Endothelial cell of umbilical vein (primary cell): ENCODE data around the gene PDGFA. TPM values are rescaled to one million over a fixed set of nuclear protein-coding genes. Genes with fewer than 3 reads are reported as not detected.
A peak's percentile ranks its signal among the peaks of the same experiment; 100 is the strongest.

ENCODE experiments used
- BruUV-seq: library from RNA; stranded (reverse); fragments of 400-500 nt; replicated peaks from 2 replicates; lab custom pipeline; 2021; lab: Mats Ljungman, UMichigan
- CTCF ChIA-PET: fragments of 300-600, 350-600 bp; sonication (Branson Sonifier 250); formaldehyde crosslinking; loops from one replicate; lab custom pipeline; 2021; ENCODE audit warnings: antibody characterized with exemption, inconsistent platforms; lab: Charles Lee
- POLR2A ChIA-PET: fragments of 300-600, 350-600 bp; sonication (Branson Sonifier 250); formaldehyde crosslinking; loops from one replicate; lab custom pipeline; 2021; ENCODE audit warnings: antibody characterized with exemption, inconsistent platforms; lab: Charles Lee
- DNase-seq: peaks from one replicate; pipeline ENCODE4 v3.0.0-alpha.2; 2011; ENCODE audit warnings: low read depth, low spot score
- FAIRE-seq: peaks from 2 replicates; lab custom pipeline; 2011; peaks lifted over from hg19 to GRCh38; lab: Jason Lieb, UNC
- H2AFZ ChIP-seq: 2 replicates; pipeline ENCODE4 v1.6.0; 2012; ENCODE audit warnings: low read depth, low read length, control low read depth, inconsistent platforms
- H3K27ac ChIP-seq: 2 replicates; pipeline ENCODE4 v1.5.1; 2011; ENCODE audit warnings: low read depth, mild to moderate bottlenecking, control low read depth, low read length, moderate library complexity; ENCODE audit not compliant: insufficient read depth
- H3K27me3 ChIP-seq, 2 experiments: 2 replicates each; pipeline versions ENCODE4 v1.6.0 to v1.6.1; 2011; ENCODE audit warnings: low read length in 2 of 2, mixed read lengths in 1 of 2; ENCODE audit not compliant: control insufficient read depth in 2 of 2, insufficient read depth in 2 of 2
- H3K36me3 ChIP-seq, 2 experiments: 2 replicates in 1 of 2; 3 replicates in 1 of 2; pipeline ENCODE4 v1.5.1; 2011; ENCODE audit warnings: low read length in 2 of 2, mild to moderate bottlenecking in 1 of 2, moderate library complexity in 1 of 2; ENCODE audit not compliant: control insufficient read depth in 2 of 2, insufficient read depth in 2 of 2; ENCODE audit errors: extremely low read depth in 1 of 2
- H3K4me1 ChIP-seq: 3 replicates; pipeline ENCODE4 v1.5.1; 2011; ENCODE audit warnings: mild to moderate bottlenecking, low read length; ENCODE audit not compliant: control insufficient read depth, insufficient read depth; ENCODE audit errors: extremely low read depth
- H3K4me2 ChIP-seq: 2 replicates; pipeline ENCODE4 v1.6.1; 2011; ENCODE audit warnings: low read length, control low read depth, mixed read lengths; ENCODE audit not compliant: insufficient read depth
- H3K4me3 ChIP-seq, 3 experiments: fragments of 200-600 bp in 1 of 3; sonication (generic), shearing (Covaris generic) in 1 of 3; replicated peaks in 1 of 3; 2 replicates each; pipeline ENCODE4 v1.5.1; 2011 to 2016; ENCODE audit warnings: control low read depth in 3 of 3, low read length in 3 of 3, mild to moderate bottlenecking in 2 of 3, inconsistent platforms in 1 of 3, low read depth in 1 of 3, moderate library complexity in 1 of 3; ENCODE audit not compliant: insufficient read depth in 1 of 3
- H3K79me2 ChIP-seq: 2 replicates; pipeline ENCODE4 v1.6.0; 2012; ENCODE audit warnings: low read length, inconsistent platforms; ENCODE audit not compliant: control insufficient read depth, insufficient read depth
- H3K9ac ChIP-seq: replicated peaks from 2 replicates; pipeline ENCODE3; 2011; ENCODE audit warnings: low read length, control low read depth; ENCODE audit not compliant: insufficient read depth; ENCODE audit errors: extremely low read depth
- H3K9me1 ChIP-seq: replicated peaks from 3 replicates; pipeline ENCODE4 v1.6.0; 2011; ENCODE audit warnings: mild to moderate bottlenecking, low read length; ENCODE audit not compliant: control insufficient read depth, insufficient read depth; ENCODE audit errors: extremely low read depth
- H3K9me3 ChIP-seq: replicated peaks from 2 replicates; pipeline ENCODE4 v1.5.1; 2012; ENCODE audit warnings: low read length, inconsistent platforms; ENCODE audit not compliant: control insufficient read depth, insufficient read depth
- H4K20me1 ChIP-seq: replicated peaks from 2 replicates; pipeline ENCODE3; 2011; ENCODE audit warnings: mild to moderate bottlenecking, low read length; ENCODE audit not compliant: control insufficient read depth, insufficient read depth; ENCODE audit errors: extremely low read depth
- EZH2 ChIP-seq: IDR thresholded peaks from 2 replicates; pipeline ENCODE4 v1.6.1; 2012; ENCODE audit warnings: borderline replicate concordance, low read depth, mild to moderate bottlenecking, moderate library complexity, low read length, inconsistent platforms; ENCODE audit not compliant: severe bottlenecking
- FOS ChIP-seq: IDR thresholded peaks from 2 replicates; pipeline ENCODE4 v1.6.1; 2011; ENCODE audit warnings: mild to moderate bottlenecking, low read length, moderate library complexity, borderline replicate concordance; ENCODE audit not compliant: insufficient read depth
- GATA2 ChIP-seq: IDR thresholded peaks from 2 replicates; pipeline ENCODE4 v1.7.0; 2011; ENCODE audit warnings: low read depth, mild to moderate bottlenecking, moderate library complexity, mixed read lengths, low read length; ENCODE audit not compliant: insufficient read length, insufficient read depth
- JUN ChIP-seq: IDR thresholded peaks from 2 replicates; pipeline ENCODE4 v1.6.1; 2011; ENCODE audit warnings: borderline replicate concordance, low read depth; ENCODE audit not compliant: insufficient read length, insufficient read depth
- MYC ChIP-seq: IDR thresholded peaks from one replicate; pipeline ENCODE4 v1.6.1; 2011; ENCODE audit warnings: mild to moderate bottlenecking, low read depth, low read length
- POLR2A ChIP-seq: IDR thresholded peaks from 2 replicates; pipeline ENCODE4 v1.6.1; 2012; ENCODE audit warnings: low read depth, mild to moderate bottlenecking, control low read depth, low read length
- POLR2AphosphoS5 ChIP-seq: IDR thresholded peaks from 2 replicates; pipeline ENCODE4 v1.6.1; 2012; ENCODE audit warnings: low read depth, mild to moderate bottlenecking, control low read depth, low read length, moderate library complexity; ENCODE audit not compliant: insufficient read depth
- dilution Hi-C: fragments of 300-500 bp; cut with MboI; formaldehyde crosslinking; loops from one replicate; pipeline ENCODE4 v1.15.0; 2019; ENCODE audit warnings: low sequenced_read_pairs; ENCODE audit not compliant: extremely low pct_ligation_motif_present
- intact Hi-C: fragments of 100-400 bp; cut with micrococcal nuclease; formaldehyde crosslinking; loops from one replicate; pipeline ENCODE4 v1.10.0; 2022
- polyA plus RNA-seq, 4 experiments: library from polyadenylated mRNA; depleted of rRNA in 3 of 4; stranded (reverse) in 3 of 4; unstranded in 1 of 4; fragments of >200 nt; gene quantifications; 2 replicates each; pipeline versions ENCODE4 v1.2.1 to v1.2.3, GENCODE V29; 2011 to 2012; ENCODE audit warnings: missing spikeins in 1 of 4
- total RNA-seq: library from RNA; stranded (reverse); gene quantifications from 2 replicates; pipeline ENCODE4 v1.2.3, GENCODE V29; 2021
- TF ChIP-seq, protein P1 (sequence below): IDR thresholded peaks from 2 replicates; pipeline ENCODE4 v1.6.1; 2011; ENCODE audit not compliant: insufficient read depth, insufficient read length
- TF ChIP-seq, protein P2 (sequence below), 2 donors: IDR thresholded peaks; 1 replicate in 1 of 2; 2 replicates in 1 of 2; pipeline ENCODE4 v1.5.1; 2011; ENCODE audit warnings: low read length in 2 of 2, mild to moderate bottlenecking in 2 of 2, moderate library complexity in 2 of 2, control low read depth in 1 of 2, inconsistent platforms in 1 of 2, low read depth in 1 of 2; ENCODE audit not compliant: insufficient read depth in 1 of 2; ENCODE audit errors: extremely low read depth in 1 of 2

PDGFA gene
- total and polyA plus RNA-seq, 2 donors (not counting 3 experiments of a cell fraction or from before 2014, with no cell fraction given): 17.4 to 62.4 TPM

DNA sequence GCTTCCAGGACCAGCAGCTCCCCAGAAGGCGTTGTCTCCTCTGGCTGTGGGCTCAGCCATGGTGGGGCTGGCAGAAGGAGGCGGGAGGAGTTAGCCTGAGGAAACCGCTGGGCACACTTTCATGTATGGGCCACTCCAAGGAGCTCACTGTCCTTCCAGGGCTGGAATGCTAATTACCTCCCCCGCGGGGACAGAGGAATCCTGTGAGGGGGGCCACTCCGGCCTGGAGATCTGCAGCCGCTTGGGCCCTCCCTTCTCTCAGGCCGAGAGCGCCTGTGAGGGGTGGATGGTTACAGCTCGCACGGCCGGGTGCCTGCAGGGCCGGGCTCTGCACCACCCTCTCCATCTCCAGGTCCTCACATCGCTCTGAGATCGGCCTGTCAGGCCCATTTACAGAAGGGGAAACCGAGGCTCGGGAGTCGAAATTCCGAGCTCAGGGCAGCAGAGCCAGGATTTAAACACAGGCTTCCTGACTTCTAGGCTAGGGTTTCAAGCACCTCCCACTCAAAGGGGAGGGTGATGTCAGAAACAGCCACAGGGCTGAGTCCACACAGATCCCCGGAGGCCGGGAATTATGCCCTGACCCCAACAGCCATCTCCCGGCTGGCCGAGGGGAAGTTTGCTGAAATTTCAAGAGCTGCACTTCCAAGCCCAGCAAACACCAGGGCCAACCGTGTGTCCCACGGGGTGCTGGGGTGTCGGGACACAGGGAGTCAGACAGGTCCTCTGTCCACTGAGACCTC is 59.1 kb downstream of the PDGFA start:
- peak overlapping the region; percentile 9 for H3K4me2 ChIP-seq
- H3K9ac ChIP-seq: no peak overlapping the region
- BruUV-seq: no TSS peak
- H2AFZ ChIP-seq: peak overlapping the region; percentile 75
- H3K79me2 ChIP-seq: no peaks in the 10 kb centered on the region
- H3K9me3 ChIP-seq: no peaks in the 10 kb centered on the region
- POLR2A ChIA-PET: interaction anchor here (1.4 kb wide), 1 partner anchor 11 kb away, joined by 4 read pairs; no protein-coding TSS in a partner anchor
- TF ChIP-seq POLR2AphosphoS5: no peak
- intact Hi-C loops: loop anchor here (2.0 kb wide), 2 partner anchors 60 to 144 kb away; no protein-coding TSS in a partner anchor
- CTCF ChIA-PET: interaction anchor here (0.8 to 2.3 kb wide), 7 partner anchors 9 to 127 kb away, joined by 3 to 14 read pairs (median 7); no protein-coding TSS in a partner anchor
- H3K9me1 ChIP-seq: no peaks in the 10 kb centered on the region
- H3K4me1 ChIP-seq: peaks cover 38% of the 10 kb centered on the region
- FAIRE-seq: peak; percentile 89
- no peaks in the 10 kb centered on the region for H3K27me3 ChIP-seq
- peak; percentile 53 for DNase-seq
- no peak overlapping the region for H3K4me3 ChIP-seq
- no peaks in the 10 kb centered on the region for H3K36me3 ChIP-seq
- H4K20me1 ChIP-seq: no peaks in the 10 kb centered on the region
- H3K27ac ChIP-seq: peak overlapping the region; percentile 66
- dilution Hi-C loops: no loop called here

DNA sequence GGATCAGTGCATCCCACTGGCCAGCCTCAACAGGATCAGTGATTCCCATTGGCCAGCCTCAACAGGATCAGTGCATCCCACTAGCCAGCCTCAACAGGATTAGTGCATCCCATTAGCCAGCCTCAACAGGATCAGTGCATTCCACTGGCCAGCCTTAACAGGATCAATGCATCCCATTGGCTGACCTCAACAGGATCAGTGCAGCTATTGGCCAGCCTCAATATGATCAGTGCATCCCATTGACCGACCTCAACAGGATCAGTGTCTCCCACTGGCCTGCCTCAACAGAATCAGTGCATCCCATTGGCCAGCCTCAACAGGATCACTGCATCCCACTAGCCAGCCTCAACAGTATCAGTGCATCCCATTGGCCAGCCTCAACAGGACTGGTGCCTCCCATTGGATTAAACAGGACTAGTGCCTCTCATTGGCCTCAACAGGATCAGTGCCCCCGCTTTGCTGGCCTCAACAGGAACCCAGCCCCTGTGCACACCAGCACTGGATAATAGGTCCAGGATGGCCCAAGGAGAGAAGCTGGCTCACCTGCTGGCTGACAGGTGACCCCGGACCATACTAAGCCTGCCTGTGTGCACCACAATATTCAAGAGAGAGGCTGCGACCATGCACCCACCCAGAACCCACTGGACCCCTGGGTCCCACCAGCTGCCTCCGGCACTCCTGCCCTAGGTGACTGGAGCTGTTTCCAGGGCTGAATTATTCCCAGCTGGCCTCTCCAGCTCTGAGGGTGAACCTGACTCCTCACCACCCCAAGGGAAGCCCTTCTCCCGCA is 59.9 kb downstream of the PDGFA start:
- CTCF ChIA-PET: interaction anchor here (0.8 to 2.3 kb wide), 5 partner anchors 8 to 127 kb away, joined by 3 to 14 read pairs (median 9); no protein-coding TSS in a partner anchor
- intact Hi-C loops: loop anchor here (2.0 kb wide), 2 partner anchors 61 to 145 kb away; no protein-coding TSS in a partner anchor
- POLR2A ChIA-PET: interaction anchor here (1.4 kb wide), 1 partner anchor 12 kb away, joined by 4 read pairs; no protein-coding TSS in a partner anchor
- Histone ChIP-seq H3K4me2 (no peak overlapping the region), H4K20me1 (no peaks in the 10 kb centered on the region), H3K9me3 (no peaks in the 10 kb centered on the region), H3K4me1 (peaks cover 34% of the 10 kb centered on the region), H3K27ac (peak overlapping the region; percentile 66), H3K9me1 (no peaks in the 10 kb centered on the region), H2AFZ (peak overlapping the region; percentile 75), H3K4me3 (no peak overlapping the region), H3K27me3 (no peaks in the 10 kb centered on the region), H3K9ac (no peak overlapping the region), H3K36me3 (no peaks in the 10 kb centered on the region), H3K79me2 (no peaks in the 10 kb centered on the region)
- DNase-seq: no peak
- no peak for TF ChIP-seq GATA2
- TF ChIP-seq MYC: no peak
- no peak for TF ChIP-seq FOS
- no peak for TF ChIP-seq JUN
- TF ChIP-seq, protein P1, sequence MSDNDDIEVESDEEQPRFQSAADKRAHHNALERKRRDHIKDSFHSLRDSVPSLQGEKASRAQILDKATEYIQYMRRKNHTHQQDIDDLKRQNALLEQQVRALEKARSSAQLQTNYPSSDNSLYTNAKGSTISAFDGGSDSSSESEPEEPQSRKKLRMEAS: no peak
- TF ChIP-seq POLR2AphosphoS5: no peak
- no peak for TF ChIP-seq POLR2A
- no peak for TF ChIP-seq EZH2
- TF ChIP-seq, protein P2, sequence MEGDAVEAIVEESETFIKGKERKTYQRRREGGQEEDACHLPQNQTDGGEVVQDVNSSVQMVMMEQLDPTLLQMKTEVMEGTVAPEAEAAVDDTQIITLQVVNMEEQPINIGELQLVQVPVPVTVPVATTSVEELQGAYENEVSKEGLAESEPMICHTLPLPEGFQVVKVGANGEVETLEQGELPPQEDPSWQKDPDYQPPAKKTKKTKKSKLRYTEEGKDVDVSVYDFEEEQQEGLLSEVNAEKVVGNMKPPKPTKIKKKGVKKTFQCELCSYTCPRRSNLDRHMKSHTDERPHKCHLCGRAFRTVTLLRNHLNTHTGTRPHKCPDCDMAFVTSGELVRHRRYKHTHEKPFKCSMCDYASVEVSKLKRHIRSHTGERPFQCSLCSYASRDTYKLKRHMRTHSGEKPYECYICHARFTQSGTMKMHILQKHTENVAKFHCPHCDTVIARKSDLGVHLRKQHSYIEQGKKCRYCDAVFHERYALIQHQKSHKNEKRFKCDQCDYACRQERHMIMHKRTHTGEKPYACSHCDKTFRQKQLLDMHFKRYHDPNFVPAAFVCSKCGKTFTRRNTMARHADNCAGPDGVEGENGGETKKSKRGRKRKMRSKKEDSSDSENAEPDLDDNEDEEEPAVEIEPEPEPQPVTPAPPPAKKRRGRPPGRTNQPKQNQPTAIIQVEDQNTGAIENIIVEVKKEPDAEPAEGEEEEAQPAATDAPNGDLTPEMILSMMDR (IDR thresholded peaks at IDR 0.05; ENCODE audit: extremely low read depth in 1 of 2, insufficient read depth in 1 of 2, low read depth in 1 of 2, low read length in 2 of 2): no peak
- no TSS peak for BruUV-seq
- FAIRE-seq: peak; percentile 40
- dilution Hi-C loops: no loop called here
